OCI-LY7 (cell line): Measurements from ENCODE around the gene RCBTB2. TPM values are rescaled to one million over a fixed set of nuclear protein-coding genes. Genes with fewer than 3 reads are reported as not detected.

ENCODE experiments used
- BruUV-seq: library from RNA; stranded (reverse); fragments of 400-500 nt; replicated peaks from 2 replicates; lab custom pipeline; 2021; lab: Mats Ljungman, UMichigan
- CTCF ChIA-PET: fragments of 300-600 bp; sonication (Branson Sonifier 250); formaldehyde crosslinking; loops from one replicate; lab custom pipeline; 2022; ENCODE audit warnings: antibody characterized with exemption; ENCODE audit not compliant: unreplicated experiment; lab: Charles Lee
- POLR2A ChIA-PET: fragments of 300-600 bp; sonication (Branson Sonifier 250); formaldehyde crosslinking; loops from one replicate; lab custom pipeline; 2022; ENCODE audit warnings: antibody characterized with exemption; lab: Charles Lee
- DNase-seq: peaks from one replicate; pipeline ENCODE4 v3.0.0-alpha.2; 2015; ENCODE audit warnings: low spot score
- H2AFZ ChIP-seq: fragments of 200-600 bp; sonication (generic), shearing (Covaris generic); 2 replicates; pipeline ENCODE4 v1.6.1; 2014; ENCODE audit warnings: mild to moderate bottlenecking, antibody characterized with exemption, low read length, moderate library complexity
- H3K27ac ChIP-seq: fragments of 200-600 bp; sonication (generic); 2 replicates; pipeline ENCODE4 v1.5.1; 2014; ENCODE audit warnings: mixed run types, low read depth, mild to moderate bottlenecking, moderate library complexity, low read length, inconsistent platforms; ENCODE audit not compliant: poor library complexity, severe bottlenecking
- H3K36me3 ChIP-seq: fragments of 200-600 bp; sonication (generic); 2 replicates; pipeline ENCODE4 v1.6.1; 2014; ENCODE audit warnings: mild to moderate bottlenecking, antibody characterized with exemption, low read length, moderate library complexity, mixed read lengths; ENCODE audit not compliant: insufficient read depth
- H3K4me1 ChIP-seq: fragments of 200-600 bp; sonication (generic); 2 replicates; pipeline ENCODE4 v1.5.1; 2014; ENCODE audit warnings: mild to moderate bottlenecking, low read length; ENCODE audit not compliant: insufficient read depth, poor library complexity, severe bottlenecking
- H3K4me2 ChIP-seq: fragments of 200-600 bp; sonication (generic); 2 replicates; pipeline ENCODE4 v1.6.1; 2014; ENCODE audit warnings: mild to moderate bottlenecking, low read length
- H3K4me3 ChIP-seq: fragments of 200-600 bp; sonication (generic); 2 replicates; pipeline ENCODE4 v1.5.1; 2014; ENCODE audit warnings: mild to moderate bottlenecking, low read depth, low read length; ENCODE audit not compliant: poor library complexity, severe bottlenecking
- H3K79me2 ChIP-seq: fragments of 200-600 bp; sonication (generic); 2 replicates; pipeline ENCODE4 v1.6.1; 2016; ENCODE audit warnings: low read depth, mild to moderate bottlenecking, low read length, moderate library complexity, mixed read lengths; ENCODE audit not compliant: insufficient read depth
- H3K9me2 ChIP-seq: fragments of 200-600 bp; sonication (generic); 2 replicates; pipeline ENCODE4 v1.6.1; 2016; ENCODE audit warnings: mild to moderate bottlenecking, low read length, mixed read lengths; ENCODE audit not compliant: insufficient read depth
- H3K9me3 ChIP-seq: fragments of 200-600 bp; sonication (generic); 2 replicates; pipeline ENCODE4 v1.6.1; 2014; ENCODE audit warnings: mild to moderate bottlenecking, mixed run types, low read length, mixed read lengths
- H4K20me1 ChIP-seq: fragments of 200-600 bp; sonication (generic); 2 replicates; pipeline ENCODE4 v1.6.1; 2014; ENCODE audit warnings: mild to moderate bottlenecking, antibody characterized with exemption, low read length, moderate library complexity, mixed read lengths; ENCODE audit not compliant: insufficient read depth
- EZH2phosphoT487 ChIP-seq: fragments of 200-600 bp; sonication (generic); IDR thresholded peaks from 2 replicates; pipeline ENCODE4 v1.6.1; 2018; ENCODE audit warnings: low read depth, borderline replicate concordance, mild to moderate bottlenecking, mixed run types, antibody characterized with exemption, low read length, moderate library complexity, mixed read lengths
- intact Hi-C: fragments of 100-400 bp; cut with micrococcal nuclease; formaldehyde crosslinking; loops from one replicate; pipeline ENCODE4 v1.10.0; 2022; ENCODE audit not compliant: unreplicated experiment
- total RNA-seq, 2 experiments: library from RNA; depleted of rRNA in 1 of 2; stranded (reverse); fragments of >200 nt in 1 of 2; shearing (Covaris generic) in 1 of 2; gene quantifications; 2 replicates each; pipeline ENCODE4 v1.2.3, GENCODE V29; 2014 to 2022
- TF ChIP-seq, protein P1 (sequence below): fragments of 200-600 bp; sonication (generic); conservative IDR thresholded peaks from 2 replicates; pipeline ENCODE4 v1.5.1; 2014; ENCODE audit warnings: mild to moderate bottlenecking, antibody characterized with exemption, low read length, moderate library complexity, mixed read lengths

Gene RCBTB2
- total RNA-seq, 2 experiments from 2014 or later = 7.2 to 9.0 TPM

DNA sequence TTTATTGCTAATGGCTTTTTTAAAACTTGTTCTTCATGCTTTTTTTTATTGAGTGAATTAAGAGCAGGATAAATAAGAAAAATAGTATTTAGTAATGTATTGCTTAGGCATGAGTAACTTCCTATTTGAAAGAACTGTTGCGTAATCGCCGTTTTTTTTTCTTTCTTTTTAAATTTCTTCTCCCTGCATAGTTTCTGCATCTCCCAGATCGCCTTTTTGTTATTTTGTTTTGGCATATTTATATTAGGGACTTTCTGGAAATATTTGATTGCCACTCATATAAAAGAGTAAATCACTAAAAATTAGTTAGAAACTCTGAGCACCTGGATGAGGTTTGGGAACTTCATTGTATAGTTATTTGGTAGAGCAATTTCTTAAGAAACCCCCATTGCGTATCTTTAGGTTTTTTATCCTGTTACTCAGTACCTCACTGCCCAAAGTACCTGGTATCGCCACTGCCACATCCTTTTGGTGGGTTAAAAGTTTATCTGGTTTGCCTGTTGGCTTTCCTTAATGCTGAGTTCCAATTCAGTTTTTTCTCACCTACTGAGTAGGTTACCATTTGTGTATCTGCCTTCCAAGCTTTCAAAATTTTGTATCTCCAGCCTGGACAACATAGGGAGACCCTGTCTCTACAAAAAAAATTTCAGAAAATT, 83.8 kb downstream of the RCBTB2 start:
- Histone ChIP-seq H3K4me1 (no peaks in the 10 kb centered on the region), H3K27ac (no peak overlapping the region), H3K36me3 (peaks cover 41% of the 10 kb centered on the region), H4K20me1 (no peaks in the 10 kb centered on the region), H3K4me3 (no peak overlapping the region), H3K9me2 (no peaks in the 10 kb centered on the region), H3K4me2 (no peak overlapping the region), H2AFZ (no peak overlapping the region), H3K79me2 (no peaks in the 10 kb centered on the region; the same call in 1 of the 2 replicates), H3K9me3 (peaks cover 25% of the 10 kb centered on the region)
- no peak for DNase-seq
- intact Hi-C loops = no loop called here
- TF ChIP-seq, protein P1, sequence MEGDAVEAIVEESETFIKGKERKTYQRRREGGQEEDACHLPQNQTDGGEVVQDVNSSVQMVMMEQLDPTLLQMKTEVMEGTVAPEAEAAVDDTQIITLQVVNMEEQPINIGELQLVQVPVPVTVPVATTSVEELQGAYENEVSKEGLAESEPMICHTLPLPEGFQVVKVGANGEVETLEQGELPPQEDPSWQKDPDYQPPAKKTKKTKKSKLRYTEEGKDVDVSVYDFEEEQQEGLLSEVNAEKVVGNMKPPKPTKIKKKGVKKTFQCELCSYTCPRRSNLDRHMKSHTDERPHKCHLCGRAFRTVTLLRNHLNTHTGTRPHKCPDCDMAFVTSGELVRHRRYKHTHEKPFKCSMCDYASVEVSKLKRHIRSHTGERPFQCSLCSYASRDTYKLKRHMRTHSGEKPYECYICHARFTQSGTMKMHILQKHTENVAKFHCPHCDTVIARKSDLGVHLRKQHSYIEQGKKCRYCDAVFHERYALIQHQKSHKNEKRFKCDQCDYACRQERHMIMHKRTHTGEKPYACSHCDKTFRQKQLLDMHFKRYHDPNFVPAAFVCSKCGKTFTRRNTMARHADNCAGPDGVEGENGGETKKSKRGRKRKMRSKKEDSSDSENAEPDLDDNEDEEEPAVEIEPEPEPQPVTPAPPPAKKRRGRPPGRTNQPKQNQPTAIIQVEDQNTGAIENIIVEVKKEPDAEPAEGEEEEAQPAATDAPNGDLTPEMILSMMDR = no peak
- TF ChIP-seq EZH2phosphoT487 = no peak
- ChIA-PET POLR2A (no interaction called here), CTCF (no interaction called here)
- BruUV-seq = no TSS peak

DNA sequence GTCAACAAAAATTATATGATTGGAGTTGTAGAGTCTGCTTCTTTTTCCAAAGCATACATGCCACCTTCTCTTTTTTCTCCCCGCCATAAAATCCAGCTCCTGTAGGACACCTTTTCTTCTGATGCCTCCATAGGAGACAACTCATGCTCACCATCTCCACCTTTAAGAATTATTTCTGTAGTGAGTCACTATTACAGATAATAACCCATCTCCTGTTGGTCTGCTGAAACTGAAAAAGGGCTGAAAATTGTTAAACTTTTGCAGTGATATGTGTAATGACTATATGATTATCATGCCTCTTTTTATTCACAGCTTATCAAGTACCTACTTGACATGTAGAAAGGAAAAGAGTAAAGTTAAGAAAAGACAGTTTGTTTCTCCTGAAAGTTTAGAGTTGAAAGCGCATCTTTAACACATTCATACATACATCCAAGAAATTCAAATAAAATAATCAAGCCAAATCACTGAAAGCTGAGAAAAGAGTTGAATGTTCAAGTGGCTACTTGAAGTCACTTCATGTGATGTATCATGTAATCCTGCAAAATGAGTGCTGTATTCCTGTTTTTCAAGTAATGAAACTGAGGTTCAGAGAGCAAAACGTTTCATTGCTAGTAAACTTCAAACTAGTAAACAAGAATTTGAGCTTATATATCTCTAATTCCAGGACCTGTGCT, 84.5 kb downstream of the RCBTB2 start:
- DNase-seq = no peak
- H3K36me3 ChIP-seq = peaks cover 38% of the 10 kb centered on the region
- H3K27ac ChIP-seq = no peak overlapping the region
- CTCF ChIA-PET = no interaction called here
- H4K20me1 ChIP-seq = no peaks in the 10 kb centered on the region
- no TSS peak for BruUV-seq
- H2AFZ ChIP-seq = no peak overlapping the region
- H3K79me2 ChIP-seq = no peaks in the 10 kb centered on the region; the same call in 1 of the 2 replicates
- intact Hi-C loops = no loop called here
- H3K4me3 ChIP-seq = no peak overlapping the region
- peaks cover 25% of the 10 kb centered on the region for H3K9me3 ChIP-seq
- H3K4me1 ChIP-seq = no peaks in the 10 kb centered on the region
- H3K4me2 ChIP-seq = no peak overlapping the region
- H3K9me2 ChIP-seq = no peaks in the 10 kb centered on the region
- POLR2A ChIA-PET = interaction anchor here (1.6 kb wide), 1 partner anchor 23 kb away, joined by 4 read pairs; no protein-coding TSS in a partner anchor
- no peak for TF ChIP-seq EZH2phosphoT487
- TF ChIP-seq, protein P1 = no peak

DNA sequence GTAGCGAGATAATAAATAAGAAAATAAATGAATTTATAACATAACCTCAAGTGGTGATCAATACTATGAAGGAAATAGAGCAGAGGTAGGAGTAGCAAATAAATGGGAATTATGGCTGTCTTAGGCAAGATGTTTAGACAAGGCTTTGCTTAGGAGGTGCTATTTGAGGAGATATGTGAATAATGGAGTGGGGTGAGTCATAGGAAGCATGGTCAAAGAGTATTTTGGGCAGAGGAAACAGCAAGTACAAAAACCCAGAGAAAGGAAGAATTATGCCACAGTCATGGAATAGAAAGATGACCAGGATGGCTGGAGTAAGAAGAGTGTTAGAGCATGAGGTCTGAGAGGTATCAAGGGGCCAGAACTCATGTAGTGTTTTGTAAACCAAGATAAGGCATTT, 86.4 kb downstream of the RCBTB2 start:
- Histone ChIP-seq H2AFZ (no peak overlapping the region), H3K36me3 (peaks cover 29% of the 10 kb centered on the region), H3K9me3 (peaks cover 18% of the 10 kb centered on the region), H3K27ac (no peak overlapping the region), H3K4me2 (no peak overlapping the region), H4K20me1 (no peaks in the 10 kb centered on the region), H3K79me2 (no peaks in the 10 kb centered on the region; the same call in 1 of the 2 replicates), H3K9me2 (no peaks in the 10 kb centered on the region), H3K4me3 (no peak overlapping the region), H3K4me1 (no peaks in the 10 kb centered on the region)
- TF ChIP-seq, protein P1 = no peak
- TF ChIP-seq EZH2phosphoT487 = no peak
- intact Hi-C loops = no loop called here
- no TSS peak for BruUV-seq
- DNase-seq = no peak
- ChIA-PET CTCF (no interaction called here), POLR2A (no interaction called here)
